ENCODE measurements around the gene HOXB2. TPM values are rescaled to one million over a fixed set of nuclear protein-coding genes. Genes with fewer than 3 reads are reported as not detected.
A peak's percentile ranks its signal among the peaks of the same experiment; 100 is the strongest.

The HOXB2 gene
- total and polyA plus RNA-seq, 7 experiments from 2014 or later: 3.4 to 46.9 (median 23.1) TPM

- H3K9me3 Mint-ChIP-seq: peaks cover 0 to 4% (median 0%) of the 10 kb centered on the region in 11 donors
- intact Hi-C loops (cut with micrococcal nuclease): no loop called here
- Histone ChIP-seq H3K36me3 (ENCODE audit: control insufficient read depth in 2 of 3, insufficient read depth in 3 of 3, low read length in 3 of 3) (no peaks in the 10 kb centered on the region), H3K27me3 (ENCODE audit: control insufficient read depth in 2 of 2, insufficient read depth in 2 of 2, low read length in 2 of 2) (no peaks in the 10 kb centered on the region), H3K4me3 (ENCODE audit: low read length) (no peak overlapping the region), H3K4me1 (ENCODE audit: control insufficient read depth in 2 of 2, insufficient read depth in 2 of 2, low read length in 2 of 2) (peaks cover 0 to 5% of the 10 kb centered on the region in 2 donors), H3K27ac (ENCODE audit: low read depth, low read length) (no peak overlapping the region), H3K9me3 (ENCODE audit: control insufficient read depth in 2 of 3, low read length in 3 of 3) (no peaks in the 10 kb centered on the region)
- peaks cover 0 to 46% (median 0%) of the 10 kb centered on the region in 7 donors for H3K4me1 Mint-ChIP-seq
- ChIA-PET CTCF (interaction anchor here (0.8 to 1.4 kb wide), 3 partner anchors 11 to 84 kb away, joined by 3 to 5 read pairs (median 3); no protein-coding TSS in a partner anchor), POLR2A (interaction anchor here (2.4 kb wide), 1 partner anchor 37 kb away, joined by 7 read pairs; no protein-coding TSS in a partner anchor)
- H3K36me3 Mint-ChIP-seq: peaks cover 0 to 5% (median 0%) of the 10 kb centered on the region in 5 donors
- no peak for DNase-seq
- no peak overlapping the region for H3K4me3 Mint-ChIP-seq
- H3K27me3 Mint-ChIP-seq: peaks cover 6 to 48% (median 24%) of the 10 kb centered on the region in 5 donors
- no peak for ATAC-seq
- H3K27ac Mint-ChIP-seq: peak overlapping the region in 2 of 9 donors; percentile 26 to 46
These were observed 41.2 kb downstream of the HOXB2 start for GRCh38 chr17:48503747-48504146.

GRCh38 chr17:48502901-48503300 is 42.0 kb downstream of the HOXB2 start:
- ATAC-seq (no peak), DNase-seq (no peak)
- Mint-ChIP-seq H3K27ac (peak overlapping the region in 1 of 9 donors; percentile 26), H3K4me1 (peaks cover 0 to 41% (median 0%) of the 10 kb centered on the region in 7 donors), H3K27me3 (peaks cover 6 to 51% (median 19%) of the 10 kb centered on the region in 5 donors), H3K4me3 (no peak overlapping the region), H3K36me3 (no peaks in the 10 kb centered on the region), H3K9me3 (peaks cover 0 to 4% (median 0%) of the 10 kb centered on the region in 11 donors)
- CTCF ChIA-PET: interaction anchor here (0.8 to 1.4 kb wide), 2 partner anchors 10 to 38 kb away, joined by 3 to 5 read pairs; no protein-coding TSS in a partner anchor
- no peaks in the 10 kb centered on the region for H3K9me3 ChIP-seq (ENCODE audit: control insufficient read depth in 2 of 3, low read length in 3 of 3)
- H3K36me3 ChIP-seq (ENCODE audit: control insufficient read depth in 2 of 3, insufficient read depth in 3 of 3, low read length in 3 of 3): no peaks in the 10 kb centered on the region
- intact Hi-C loops (cut with micrococcal nuclease): no loop called here
- no peaks in the 10 kb centered on the region for H3K27me3 ChIP-seq (ENCODE audit: control insufficient read depth in 2 of 2, insufficient read depth in 2 of 2, low read length in 2 of 2)
- POLR2A ChIA-PET: interaction anchor here (2.4 kb wide), 1 partner anchor 38 kb away, joined by 7 read pairs; no protein-coding TSS in a partner anchor
- H3K4me1 ChIP-seq (ENCODE audit: control insufficient read depth in 2 of 2, insufficient read depth in 2 of 2, low read length in 2 of 2): peaks cover 0 to 5% of the 10 kb centered on the region in 2 donors
- no peak overlapping the region for H3K4me3 ChIP-seq (ENCODE audit: low read length)
- no peak overlapping the region for H3K27ac ChIP-seq (ENCODE audit: low read depth, low read length)

DNA sequence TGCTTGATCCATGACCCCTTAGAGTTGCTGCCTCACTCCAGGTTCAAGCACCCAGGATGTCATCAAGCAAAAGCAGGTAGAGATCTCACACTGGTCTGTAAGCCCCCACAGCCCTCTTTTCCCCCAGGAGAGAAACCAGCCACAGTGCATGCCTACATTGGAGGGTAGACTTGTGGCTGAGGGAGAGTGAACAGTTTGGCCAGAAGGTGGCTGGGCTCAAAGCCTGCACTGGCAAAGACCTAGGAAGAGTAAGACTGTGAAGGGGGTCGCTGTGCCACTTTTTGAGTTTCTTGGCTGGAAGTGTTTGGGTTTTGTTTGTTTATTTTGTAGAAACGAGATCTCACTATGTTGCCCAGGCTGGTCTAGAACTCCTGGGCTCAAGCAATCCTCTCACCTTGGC is 42.6 kb downstream of the HOXB2 start:
- Mint-ChIP-seq H3K4me1 (peaks cover 0 to 43% (median 0%) of the 10 kb centered on the region in 7 donors), H3K27me3 (peaks cover 6 to 56% (median 19%) of the 10 kb centered on the region in 5 donors), H3K36me3 (no peaks in the 10 kb centered on the region), H3K4me3 (no peak overlapping the region), H3K9me3 (peaks cover 0 to 4% (median 0%) of the 10 kb centered on the region in 11 donors), H3K27ac (peak overlapping the region in 1 of 9 donors; percentile 74)
- DNase-seq (no peak), ATAC-seq (no peak)
- Histone ChIP-seq H3K9me3 (ENCODE audit: control insufficient read depth in 2 of 3, low read length in 3 of 3) (no peaks in the 10 kb centered on the region), H3K4me3 (ENCODE audit: low read length) (no peak overlapping the region), H3K36me3 (ENCODE audit: control insufficient read depth in 2 of 3, insufficient read depth in 3 of 3, low read length in 3 of 3) (no peaks in the 10 kb centered on the region), H3K27ac (ENCODE audit: low read depth, low read length) (no peak overlapping the region), H3K27me3 (ENCODE audit: control insufficient read depth in 2 of 2, insufficient read depth in 2 of 2, low read length in 2 of 2) (no peaks in the 10 kb centered on the region), H3K4me1 (ENCODE audit: control insufficient read depth in 2 of 2, insufficient read depth in 2 of 2, low read length in 2 of 2) (peaks cover 0 to 5% of the 10 kb centered on the region in 2 donors)
- ChIA-PET CTCF (no interaction called here), POLR2A (no interaction called here)
- intact Hi-C loops (cut with micrococcal nuclease): no loop called here

- H3K4me3 ChIP-seq (ENCODE audit: low read length): no peak overlapping the region
- POLR2A ChIA-PET: interaction anchor here (1.6 to 2.4 kb wide), 2 partner anchors 13 to 41 kb away, joined by 5 read pairs; no protein-coding TSS in a partner anchor
- H3K36me3 ChIP-seq (ENCODE audit: control insufficient read depth in 2 of 3, insufficient read depth in 3 of 3, low read length in 3 of 3): no peaks in the 10 kb centered on the region
- no peaks in the 10 kb centered on the region for H3K9me3 ChIP-seq (ENCODE audit: control insufficient read depth in 2 of 3, low read length in 3 of 3)
- no peak for ATAC-seq
- Mint-ChIP-seq H3K9me3 (peaks cover 0 to 4% (median 0%) of the 10 kb centered on the region in 11 donors), H3K36me3 (no peaks in the 10 kb centered on the region), H3K27ac (peak overlapping the region in 1 of 9 donors; percentile 27), H3K27me3 (peaks cover 6 to 65% (median 20%) of the 10 kb centered on the region in 5 donors), H3K4me3 (no peak overlapping the region), H3K4me1 (peaks cover 0 to 36% (median 0%) of the 10 kb centered on the region in 7 donors)
- no peak overlapping the region for H3K27ac ChIP-seq (ENCODE audit: low read depth, low read length)
- intact Hi-C loops (cut with micrococcal nuclease): loop anchor here in 1 of 2 donors (1.0 kb wide), 1 partner anchor 94 kb away; no protein-coding TSS in a partner anchor
- CTCF ChIA-PET: interaction anchor here (0.7 to 1.3 kb wide), 7 partner anchors 8 to 104 kb away, joined by 3 to 5 read pairs (median 3); partner anchors contain the start of gene HOXB6
- H3K27me3 ChIP-seq (ENCODE audit: control insufficient read depth in 2 of 2, insufficient read depth in 2 of 2, low read length in 2 of 2): no peaks in the 10 kb centered on the region
- H3K4me1 ChIP-seq (ENCODE audit: control insufficient read depth in 2 of 2, insufficient read depth in 2 of 2, low read length in 2 of 2): peaks cover 0 to 5% of the 10 kb centered on the region in 2 donors
- peak in 1 of 9 donors; percentile 25 for DNase-seq
These were observed 44.2 kb downstream of the HOXB2 start for GRCh38 chr17:48500435-48501426.

GRCh38 chr17:48499735-48500434 is 45.0 kb downstream of the HOXB2 start:
- H3K27me3 ChIP-seq (ENCODE audit: control insufficient read depth in 2 of 2, insufficient read depth in 2 of 2, low read length in 2 of 2): no peaks in the 10 kb centered on the region
- H3K4me3 ChIP-seq (ENCODE audit: low read length): no peak overlapping the region
- intact Hi-C loops (cut with micrococcal nuclease): no loop called here
- Mint-ChIP-seq H3K9me3 (peaks cover 0 to 4% (median 0%) of the 10 kb centered on the region in 11 donors), H3K4me1 (peaks cover 0 to 27% (median 0%) of the 10 kb centered on the region in 7 donors), H3K36me3 (no peaks in the 10 kb centered on the region), H3K27me3 (peaks cover 6 to 70% (median 20%) of the 10 kb centered on the region in 5 donors), H3K4me3 (no peak overlapping the region), H3K27ac (no peak overlapping the region)
- no peaks in the 10 kb centered on the region for H3K4me1 ChIP-seq (ENCODE audit: control insufficient read depth in 2 of 2, insufficient read depth in 2 of 2, low read length in 2 of 2)
- ChIA-PET POLR2A (interaction anchor here (1.6 to 2.4 kb wide), 2 partner anchors 13 to 42 kb away, joined by 5 read pairs; no protein-coding TSS in a partner anchor), CTCF (interaction anchor here (0.8 kb wide), 1 partner anchor 23 kb away, joined by 3 read pairs; no protein-coding TSS in a partner anchor)
- ATAC-seq: no peak
- DNase-seq: no peak
- no peak overlapping the region for H3K27ac ChIP-seq (ENCODE audit: low read depth, low read length)
- H3K9me3 ChIP-seq (ENCODE audit: control insufficient read depth in 2 of 3, low read length in 3 of 3): no peaks in the 10 kb centered on the region
- H3K36me3 ChIP-seq (ENCODE audit: control insufficient read depth in 2 of 3, insufficient read depth in 3 of 3, low read length in 3 of 3): no peaks in the 10 kb centered on the region

DNA sequence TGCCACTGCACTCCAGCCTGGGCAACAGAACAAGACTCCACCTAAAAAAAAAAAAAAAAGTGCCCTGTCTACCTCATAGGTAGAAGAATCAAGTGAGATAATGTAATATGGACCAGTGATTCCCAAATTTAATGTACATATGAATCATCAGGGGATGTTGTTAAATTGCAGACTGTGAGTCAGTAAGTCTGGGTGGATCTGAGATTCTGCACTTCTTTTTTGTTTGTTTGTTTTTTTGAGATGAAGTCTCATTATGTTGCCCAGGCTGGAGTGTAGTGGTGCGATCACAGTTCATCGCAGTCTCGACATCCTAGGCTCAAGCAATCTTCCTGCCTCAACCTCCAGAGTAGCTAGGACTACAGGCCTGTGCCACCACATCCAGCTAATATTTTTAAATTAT is 45.7 kb downstream of the HOXB2 start:
- Histone ChIP-seq H3K36me3 (ENCODE audit: control insufficient read depth in 2 of 3, insufficient read depth in 3 of 3, low read length in 3 of 3) (no peaks in the 10 kb centered on the region), H3K4me3 (ENCODE audit: low read length) (no peak overlapping the region), H3K9me3 (ENCODE audit: control insufficient read depth in 2 of 3, low read length in 3 of 3) (no peaks in the 10 kb centered on the region), H3K27ac (ENCODE audit: low read depth, low read length) (no peak overlapping the region), H3K27me3 (ENCODE audit: control insufficient read depth in 2 of 2, insufficient read depth in 2 of 2, low read length in 2 of 2) (no peaks in the 10 kb centered on the region), H3K4me1 (ENCODE audit: control insufficient read depth in 2 of 2, insufficient read depth in 2 of 2, low read length in 2 of 2) (no peaks in the 10 kb centered on the region)
- CTCF ChIA-PET: no interaction called here
- POLR2A ChIA-PET: interaction anchor here (2.4 kb wide), 1 partner anchor 42 kb away, joined by 5 read pairs; no protein-coding TSS in a partner anchor
- H3K9me3 Mint-ChIP-seq: peaks cover 0 to 4% (median 0%) of the 10 kb centered on the region in 11 donors
- intact Hi-C loops (cut with micrococcal nuclease): no loop called here
- H3K4me3 Mint-ChIP-seq: no peak overlapping the region
- H3K36me3 Mint-ChIP-seq: no peaks in the 10 kb centered on the region
- no peak overlapping the region for H3K27ac Mint-ChIP-seq
- peaks cover 0 to 21% (median 0%) of the 10 kb centered on the region in 7 donors for H3K4me1 Mint-ChIP-seq
- no peak for ATAC-seq
- no peak for DNase-seq
- peaks cover 10 to 75% (median 25%) of the 10 kb centered on the region in 5 donors for H3K27me3 Mint-ChIP-seq
